HUES6 (cell line): ENCODE results near the gene NFATC1.

Experiments
- H3K27ac ChIP-seq: 2 replicates; pipeline ENCODE4 v1.7.0; 2013; ENCODE audit warnings: low read depth, mild to moderate bottlenecking, low read length, inconsistent platforms
- H3K27me3 ChIP-seq: 2 replicates; pipeline ENCODE4 v1.6.1; 2013; ENCODE audit warnings: low read length; ENCODE audit not compliant: control insufficient read depth, insufficient read depth
- H3K36me3 ChIP-seq: 2 replicates; pipeline ENCODE4 v1.6.1; 2013; ENCODE audit warnings: low read length; ENCODE audit not compliant: control insufficient read depth, insufficient read depth
- H3K4me1 ChIP-seq: 2 replicates; pipeline ENCODE4 v1.6.1; 2013; ENCODE audit warnings: low read length; ENCODE audit not compliant: control insufficient read depth, insufficient read depth
- H3K4me3 ChIP-seq: 2 replicates; pipeline ENCODE4 v1.5.1; 2013; ENCODE audit warnings: low read depth, low read length
- H3K9ac ChIP-seq: one replicate; pipeline ENCODE4 v1.6.1; 2013; ENCODE audit warnings: mild to moderate bottlenecking, low read length
- H3K9me3 ChIP-seq: 2 replicates; pipeline ENCODE4 v1.6.1; 2013; ENCODE audit warnings: low read depth, low read length; ENCODE audit not compliant: control insufficient read depth, insufficient read depth

The NFATC1 gene

GRCh38 chr18:79569720-79570119 lies 174.0 kb downstream of the NFATC1 start:
- H3K4me1 ChIP-seq: peaks cover 19% of the 10 kb centered on the region
- H3K27me3 ChIP-seq: no peaks in the 10 kb centered on the region
- H3K9me3 ChIP-seq: peaks cover 25% of the 10 kb centered on the region
- H3K36me3 ChIP-seq: no peaks in the 10 kb centered on the region
- H3K27ac ChIP-seq: no peak overlapping the region
- H3K4me3 ChIP-seq: no peak overlapping the region
- H3K9ac ChIP-seq: no peak overlapping the region

- no peak overlapping the region for H3K27ac ChIP-seq
- H3K36me3 ChIP-seq: no peaks in the 10 kb centered on the region
- H3K27me3 ChIP-seq: no peaks in the 10 kb centered on the region
- H3K9me3 ChIP-seq: peaks cover 25% of the 10 kb centered on the region
- H3K9ac ChIP-seq: no peak overlapping the region
- peaks cover 19% of the 10 kb centered on the region for H3K4me1 ChIP-seq
- no peak overlapping the region for H3K4me3 ChIP-seq
Observed at GRCh38 chr18:79570266-79571201, 174.8 kb downstream of the NFATC1 start.

GRCh38 chr18:79571211-79572092 lies 175.7 kb downstream of the NFATC1 start:
- Histone ChIP-seq H3K9ac (no peak overlapping the region), H3K27me3 (no peaks in the 10 kb centered on the region), H3K27ac (no peak overlapping the region)

GRCh38 chr18:79572093-79572780 lies 176.5 kb downstream of the NFATC1 start:
- Histone ChIP-seq H3K9ac (no peak overlapping the region), H3K27ac (no peak overlapping the region), H3K4me1 (peaks cover 12% of the 10 kb centered on the region), H3K27me3 (no peaks in the 10 kb centered on the region), H3K9me3 (peaks cover 25% of the 10 kb centered on the region), H3K36me3 (no peaks in the 10 kb centered on the region), H3K4me3 (no peak overlapping the region)

More at GRCh38 chr18:79571211-79572092, 175.7 kb downstream of the NFATC1 start:
- peaks cover 25% of the 10 kb centered on the region for H3K9me3 ChIP-seq
- no peak overlapping the region for H3K4me3 ChIP-seq
- peaks cover 18% of the 10 kb centered on the region for H3K4me1 ChIP-seq
- no peaks in the 10 kb centered on the region for H3K36me3 ChIP-seq

- Histone ChIP-seq H3K27ac (no peak overlapping the region), H3K9ac (no peak overlapping the region), H3K4me3 (no peak overlapping the region), H3K4me1 (peaks cover 5% of the 10 kb centered on the region), H3K27me3 (no peaks in the 10 kb centered on the region), H3K36me3 (no peaks in the 10 kb centered on the region), H3K9me3 (peaks cover 25% of the 10 kb centered on the region)
Observed at GRCh38 chr18:79572848-79573451, 177.2 kb downstream of the NFATC1 start.

- no peaks in the 10 kb centered on the region for H3K36me3 ChIP-seq
- H3K27me3 ChIP-seq: no peaks in the 10 kb centered on the region
- H3K4me1 ChIP-seq: peaks cover 3% of the 10 kb centered on the region; the same call in 1 of the 2 replicates
- H3K9ac ChIP-seq: no peak overlapping the region
- no peak overlapping the region for H3K4me3 ChIP-seq
- peaks cover 25% of the 10 kb centered on the region for H3K9me3 ChIP-seq
- no peak overlapping the region for H3K27ac ChIP-seq
Observed at GRCh38 chr18:79573921-79574491, 178.3 kb downstream of the NFATC1 start.

GRCh38 chr18:79574938-79575525 lies 179.3 kb downstream of the NFATC1 start:
- Histone ChIP-seq H3K36me3 (no peaks in the 10 kb centered on the region), H3K9me3 (peaks cover 25% of the 10 kb centered on the region), H3K9ac (no peak overlapping the region), H3K4me1 (peaks cover 3% of the 10 kb centered on the region; the same call in 1 of the 2 replicates), H3K4me3 (no peak overlapping the region), H3K27me3 (no peaks in the 10 kb centered on the region), H3K27ac (no peak overlapping the region)

- no peaks in the 10 kb centered on the region for H3K27me3 ChIP-seq
- H3K4me1 ChIP-seq: no peaks in the 10 kb centered on the region; the same call in 1 of the 2 replicates
- no peak overlapping the region for H3K9ac ChIP-seq
- H3K36me3 ChIP-seq: no peaks in the 10 kb centered on the region
- no peak overlapping the region for H3K27ac ChIP-seq
- H3K4me3 ChIP-seq: no peak overlapping the region
- H3K9me3 ChIP-seq: peaks cover 25% of the 10 kb centered on the region
Observed at GRCh38 chr18:79575891-79576685, 180.4 kb downstream of the NFATC1 start.

GRCh38 chr18:79576686-79577351 lies 181.1 kb downstream of the NFATC1 start:
- no peaks in the 10 kb centered on the region for H3K27me3 ChIP-seq
- no peak overlapping the region for H3K27ac ChIP-seq
- H3K4me3 ChIP-seq: no peak overlapping the region
- H3K36me3 ChIP-seq: no peaks in the 10 kb centered on the region
- H3K4me1 ChIP-seq: no peaks in the 10 kb centered on the region; the same call in 1 of the 2 replicates
- no peak overlapping the region for H3K9ac ChIP-seq
- H3K9me3 ChIP-seq: peaks cover 22% of the 10 kb centered on the region
